H9 (cell line): ENCODE results near the gene HBS1L. TPM values are rescaled to one million over a fixed set of nuclear protein-coding genes. Genes with fewer than 3 reads are reported as not detected.

ENCODE experiments used
- DNase-seq: peaks from one replicate; pipeline ENCODE4 v3.0.0-alpha.2; 2017
- H2AFZ ChIP-seq: one replicate; pipeline ENCODE4 v1.6.1; 2013; ENCODE audit warnings: mild to moderate bottlenecking, low read length, control low read depth, moderate library complexity
- H2AK5ac ChIP-seq: 2 replicates; pipeline ENCODE4 v1.6.1; 2013; ENCODE audit warnings: low read length, control low read depth, mixed read lengths; ENCODE audit not compliant: insufficient read length
- H2BK120ac ChIP-seq: one replicate; pipeline ENCODE4 v1.6.1; 2013; ENCODE audit warnings: low read depth, mild to moderate bottlenecking, low read length, control low read depth, inconsistent platforms; ENCODE audit not compliant: poor library complexity, severe bottlenecking
- H2BK12ac ChIP-seq: 2 replicates; pipeline ENCODE4 v1.6.1; 2013; ENCODE audit warnings: low read length, control low read depth, mixed read lengths, low read depth; ENCODE audit not compliant: insufficient read length
- H2BK15ac ChIP-seq: 2 replicates; pipeline ENCODE4 v1.6.1; 2013; ENCODE audit warnings: low read depth, low read length, control low read depth
- H2BK20ac ChIP-seq: one replicate; pipeline ENCODE4 v1.6.1; 2013; ENCODE audit warnings: low read depth, mild to moderate bottlenecking, low read length, control low read depth, inconsistent platforms; ENCODE audit not compliant: poor library complexity, severe bottlenecking
- H2BK5ac ChIP-seq: 2 replicates; pipeline ENCODE4 v1.6.1; 2013; ENCODE audit warnings: low read length, control low read depth, mixed read lengths; ENCODE audit not compliant: insufficient read length
- H3K14ac ChIP-seq: 2 replicates; pipeline ENCODE4 v1.6.1; 2013; ENCODE audit warnings: low read length, control low read depth; ENCODE audit not compliant: insufficient read depth
- H3K18ac ChIP-seq: 2 replicates; pipeline ENCODE4 v1.6.1; 2013; ENCODE audit warnings: low read depth, mild to moderate bottlenecking, mixed read lengths, low read length, control low read depth; ENCODE audit not compliant: insufficient read length
- H3K23ac ChIP-seq: 2 replicates; pipeline ENCODE4 v1.6.1; 2013; ENCODE audit warnings: low read length, control low read depth, mixed read lengths, low read depth; ENCODE audit not compliant: insufficient read length
- H3K23me2 ChIP-seq: 2 replicates; pipeline ENCODE4 v1.6.1; 2013; ENCODE audit warnings: low read depth, mild to moderate bottlenecking, mixed read lengths, low read length, control low read depth; ENCODE audit not compliant: insufficient read length, poor library complexity, severe bottlenecking
- H3K27ac ChIP-seq: 2 replicates; pipeline ENCODE4 v1.5.1; 2013; ENCODE audit warnings: low read length, control low read depth, mixed read lengths, low read depth; ENCODE audit not compliant: insufficient read length
- H3K27me3 ChIP-seq: 2 replicates; pipeline ENCODE4 v1.6.1; 2013; ENCODE audit warnings: low read length, control low read depth, inconsistent platforms; ENCODE audit not compliant: insufficient read depth
- H3K4ac ChIP-seq: 2 replicates; pipeline ENCODE4 v1.6.1; 2013; ENCODE audit warnings: low read depth, mild to moderate bottlenecking, control low read depth, inconsistent platforms, low read length, moderate library complexity
- H3K4me1 ChIP-seq: 2 replicates; pipeline ENCODE4 v1.6.1; 2013; ENCODE audit warnings: low read length, control low read depth, inconsistent platforms; ENCODE audit not compliant: insufficient read depth
- H3K4me2 ChIP-seq: 2 replicates; pipeline ENCODE4 v1.6.1; 2013; ENCODE audit warnings: low read length, control low read depth, mixed read lengths; ENCODE audit not compliant: insufficient read length, insufficient read depth
- H3K56ac ChIP-seq: 2 replicates; pipeline ENCODE4 v1.6.1; 2013; ENCODE audit warnings: low read depth, mild to moderate bottlenecking, mixed read lengths, low read length, control low read depth; ENCODE audit not compliant: insufficient read length
- H3K79me1 ChIP-seq: 2 replicates; pipeline ENCODE4 v1.6.1; 2013; ENCODE audit warnings: low read depth, mild to moderate bottlenecking, moderate library complexity, low read length, control low read depth, inconsistent platforms; ENCODE audit not compliant: insufficient read depth, poor library complexity, severe bottlenecking
- H3K79me2 ChIP-seq: 2 replicates; pipeline ENCODE4 v1.6.1; 2013; ENCODE audit warnings: low read length, control low read depth, inconsistent platforms; ENCODE audit not compliant: insufficient read depth
- H3K9ac ChIP-seq: 2 replicates; pipeline ENCODE4 v1.6.1; 2013; ENCODE audit warnings: low read length, control low read depth, mixed read lengths; ENCODE audit not compliant: insufficient read length; ENCODE audit errors: extremely low read depth
- H3K9me3 ChIP-seq: one replicate; pipeline ENCODE4 v1.6.1; 2013; ENCODE audit warnings: low read depth, low read length, inconsistent platforms; ENCODE audit not compliant: control insufficient read depth
- H3T11ph ChIP-seq: one replicate; pipeline ENCODE4 v1.6.1; 2013; ENCODE audit warnings: mild to moderate bottlenecking, low read length, control low read depth, inconsistent platforms
- H4K20me1 ChIP-seq: one replicate; pipeline ENCODE4 v1.6.1; 2013; ENCODE audit not compliant: control insufficient read depth, insufficient read length, insufficient read depth
- H4K5ac ChIP-seq: 2 replicates; pipeline ENCODE4 v1.6.1; 2013; ENCODE audit warnings: low read depth, mild to moderate bottlenecking, mixed read lengths, low read length, control low read depth; ENCODE audit not compliant: insufficient read length
- H4K8ac ChIP-seq: replicated peaks from 2 replicates; pipeline ENCODE4 v1.6.1; 2013; ENCODE audit warnings: low read length, control low read depth, mixed read lengths, low read depth; ENCODE audit not compliant: insufficient read length
- H4K91ac ChIP-seq: 2 replicates; pipeline ENCODE4 v1.6.1; 2013; ENCODE audit warnings: low read depth, mild to moderate bottlenecking, moderate library complexity, mixed read lengths, low read length, control low read depth; ENCODE audit not compliant: insufficient read length
- H3K27ac Mint-ChIP-seq, 3 experiments: 2 replicates in 2 of 3; 3 replicates in 1 of 3; pipeline ENCODE4 v1.8.0; 2020 to 2021; ENCODE audit warnings: mixed read lengths in 3 of 3, mild to moderate bottlenecking in 1 of 3, moderate library complexity in 1 of 3
- H3K27me3 Mint-ChIP-seq: 2 replicates; pipeline ENCODE4 v1.8.0; 2021; ENCODE audit warnings: low read depth, mild to moderate bottlenecking, moderate library complexity, mixed read lengths
- H3K36me3 Mint-ChIP-seq, 3 experiments: 2 replicates in 2 of 3; 3 replicates in 1 of 3; pipeline ENCODE4 v1.8.0; 2020 to 2021; ENCODE audit warnings: low read depth in 3 of 3, mixed read lengths in 3 of 3; ENCODE audit not compliant: insufficient read depth in 1 of 3
- H3K4me1 Mint-ChIP-seq, 2 experiments: 2 replicates each; pipeline ENCODE4 v1.8.0; 2020; ENCODE audit warnings: mixed read lengths in 2 of 2
- H3K4me3 Mint-ChIP-seq, 2 experiments: 2 replicates in 1 of 2; 3 replicates in 1 of 2; pipeline ENCODE4 v1.8.0; 2020 to 2021; ENCODE audit warnings: mild to moderate bottlenecking in 2 of 2, mixed read lengths in 2 of 2, moderate library complexity in 1 of 2
- H3K9me3 Mint-ChIP-seq, 2 experiments: 2 replicates in 1 of 2; 3 replicates in 1 of 2; pipeline ENCODE4 v1.8.0; 2020; ENCODE audit warnings: mild to moderate bottlenecking in 2 of 2, mixed read lengths in 2 of 2, moderate library complexity in 1 of 2
- WGBS: extraction: QIAGEN DNeasy Blood & Tissue Kit; methylation state at CpG from one replicate; pipeline ENCODE4 v1.1.7; 2013; ENCODE audit warnings: missing lambda C conversion rate, low lambda C conversion rate, mixed read lengths; ENCODE audit not compliant: insufficient read length; ENCODE audit errors: extremely low coverage; 5-methylcytosine and 5-hydroxymethylcytosine counted together
- total RNA-seq: library from RNA; stranded (reverse); gene quantifications from 2 replicates; pipeline ENCODE4 v1.2.1, GENCODE V29; 2021
- TF ChIP-seq, protein P1 (sequence below): fragments of 200-600 bp; sonication (generic); conservative IDR thresholded peaks from 3 replicates; pipeline ENCODE4 v1.8.0; 2021; ENCODE audit warnings: antibody characterized with exemption, mild to moderate bottlenecking

The HBS1L gene
- total RNA-seq, 1 experiment from 2014 or later: 110 TPM

DNA sequence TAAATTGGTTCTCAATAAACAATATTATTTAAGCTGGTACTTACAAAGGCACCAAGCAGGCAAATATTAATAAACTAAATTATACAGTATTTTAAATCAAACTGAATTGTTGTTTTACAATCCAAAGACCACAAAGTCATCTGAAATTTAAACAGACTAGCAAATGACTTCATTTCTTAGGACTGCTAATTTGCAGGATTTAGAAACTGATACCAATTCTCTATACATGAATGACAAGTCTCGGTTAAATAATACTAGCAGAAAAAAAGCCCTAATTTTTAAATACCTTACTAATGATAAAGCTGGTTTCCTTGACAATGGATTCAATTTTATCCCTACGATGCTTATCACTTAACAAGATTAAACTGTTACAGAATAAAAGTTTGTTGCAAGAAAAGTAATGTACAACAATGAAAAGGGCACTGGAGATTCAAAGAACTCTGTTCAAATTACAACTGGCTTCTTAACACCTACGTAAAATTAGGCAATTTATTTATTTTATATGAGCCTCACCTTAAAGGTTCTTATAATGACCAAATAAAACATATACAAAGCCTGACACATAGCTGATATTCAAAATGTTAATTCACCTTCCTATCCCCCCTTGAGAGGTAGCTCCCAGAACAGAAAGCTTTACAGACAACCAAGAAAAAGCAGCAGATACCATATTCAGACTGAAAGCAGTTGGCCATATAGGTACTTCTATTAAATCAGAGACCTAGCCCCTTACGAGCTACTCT lies 33.1 kb downstream of the HBS1L start:
- Histone ChIP-seq H3K23ac (no peak overlapping the region), H3K27ac (no peak overlapping the region), H2BK12ac (no peak overlapping the region), H3K79me1 (no peaks in the 10 kb centered on the region), H3K14ac (no peak overlapping the region), H2BK5ac (no peak overlapping the region), H2AK5ac (no peak overlapping the region), H3K4me1 (0 out of 2 replicates have a peak, but pooled peaks cover 2% of the 10 kb centered on the region), H3K56ac (no peak overlapping the region), H4K8ac (no peak overlapping the region), H2BK20ac (no peak overlapping the region), H3K9me3 (no peaks in the 10 kb centered on the region), H3K18ac (no peak overlapping the region), H4K20me1 (no peaks in the 10 kb centered on the region), H2AFZ (no peak overlapping the region), H2BK15ac (no peak overlapping the region), H3K27me3 (no peaks in the 10 kb centered on the region), H4K91ac (no peak overlapping the region), H4K5ac (no peak overlapping the region), H2BK120ac (no peak overlapping the region), H3K79me2 (no peaks in the 10 kb centered on the region), H3T11ph (no peak overlapping the region), H3K9ac (no peak overlapping the region), H3K4ac (no peak overlapping the region), H3K4me2 (no peak overlapping the region), H3K23me2 (no peaks in the 10 kb centered on the region)
- TF ChIP-seq, protein P1, sequence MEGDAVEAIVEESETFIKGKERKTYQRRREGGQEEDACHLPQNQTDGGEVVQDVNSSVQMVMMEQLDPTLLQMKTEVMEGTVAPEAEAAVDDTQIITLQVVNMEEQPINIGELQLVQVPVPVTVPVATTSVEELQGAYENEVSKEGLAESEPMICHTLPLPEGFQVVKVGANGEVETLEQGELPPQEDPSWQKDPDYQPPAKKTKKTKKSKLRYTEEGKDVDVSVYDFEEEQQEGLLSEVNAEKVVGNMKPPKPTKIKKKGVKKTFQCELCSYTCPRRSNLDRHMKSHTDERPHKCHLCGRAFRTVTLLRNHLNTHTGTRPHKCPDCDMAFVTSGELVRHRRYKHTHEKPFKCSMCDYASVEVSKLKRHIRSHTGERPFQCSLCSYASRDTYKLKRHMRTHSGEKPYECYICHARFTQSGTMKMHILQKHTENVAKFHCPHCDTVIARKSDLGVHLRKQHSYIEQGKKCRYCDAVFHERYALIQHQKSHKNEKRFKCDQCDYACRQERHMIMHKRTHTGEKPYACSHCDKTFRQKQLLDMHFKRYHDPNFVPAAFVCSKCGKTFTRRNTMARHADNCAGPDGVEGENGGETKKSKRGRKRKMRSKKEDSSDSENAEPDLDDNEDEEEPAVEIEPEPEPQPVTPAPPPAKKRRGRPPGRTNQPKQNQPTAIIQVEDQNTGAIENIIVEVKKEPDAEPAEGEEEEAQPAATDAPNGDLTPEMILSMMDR: no peak
- H3K4me3 Mint-ChIP-seq: no peak overlapping the region
- DNase-seq: no peak
- peak overlapping the region in 1 of 3 experiments; percentile 59; a peak in 1 of 7 replicates for H3K27ac Mint-ChIP-seq
- H3K36me3 Mint-ChIP-seq: 0 out of 7 replicates have a peak, but pooled peaks cover 0 to 4% (median 0%) of the 10 kb centered on the region in 3 experiments
- peaks cover 14 to 27% of the 10 kb centered on the region in 2 experiments for H3K4me1 Mint-ChIP-seq
- H3K9me3 Mint-ChIP-seq: no peaks in the 10 kb centered on the region
- no peaks in the 10 kb centered on the region for H3K27me3 Mint-ChIP-seq
- WGBS: no CpG with 5 or more reads among the region's 4 CpGs
